SH-SY5Y (cell line): ENCODE results near the gene FBXL17.

Experiments used
- GATA2 ChIP-seq: IDR thresholded peaks from 2 replicates; pipeline ENCODE4 v1.6.1; 2011; ENCODE audit warnings: mild to moderate bottlenecking, low read depth, low read length
- GATA3 ChIP-seq: IDR thresholded peaks from 2 replicates; pipeline ENCODE4 v1.6.1; 2011; ENCODE audit warnings: low read depth, mild to moderate bottlenecking, low read length, moderate library complexity

DNA sequence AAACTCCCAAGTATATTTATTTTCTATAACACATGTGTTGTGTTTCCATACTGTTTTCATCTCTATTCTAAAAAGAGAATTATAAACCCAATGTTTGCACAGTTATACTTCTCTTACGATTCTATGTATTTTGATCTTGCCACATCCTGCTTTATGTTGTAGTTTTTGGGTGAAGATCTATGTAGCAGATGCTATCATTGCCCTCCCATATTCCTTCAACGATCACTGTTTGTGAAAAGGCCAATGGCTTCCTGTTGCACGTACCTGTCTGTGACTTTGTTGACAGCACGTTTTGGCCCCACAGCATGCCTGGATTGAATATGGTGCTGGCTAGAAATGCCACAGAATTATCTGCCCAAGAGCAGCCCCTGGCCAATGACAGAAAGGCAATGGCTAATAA is 456.7 kb downstream of the FBXL17 start:
- no peak for TF ChIP-seq GATA3
- no peak for TF ChIP-seq GATA2
